Endothelial cell of umbilical vein (primary cell): ENCODE results near the gene SAYSD1. TPM values are rescaled to one million over a fixed set of nuclear protein-coding genes. Genes with fewer than 3 reads are reported as not detected.

ENCODE experiments used
- BruUV-seq: library from RNA; stranded (reverse); fragments of 400-500 nt; replicated peaks from 2 replicates; lab custom pipeline; 2021; lab: Mats Ljungman, UMichigan
- CTCF ChIA-PET: fragments of 300-600, 350-600 bp; sonication (Branson Sonifier 250); formaldehyde crosslinking; loops from one replicate; lab custom pipeline; 2021; ENCODE audit warnings: antibody characterized with exemption, inconsistent platforms; lab: Charles Lee
- POLR2A ChIA-PET: fragments of 300-600, 350-600 bp; sonication (Branson Sonifier 250); formaldehyde crosslinking; loops from one replicate; lab custom pipeline; 2021; ENCODE audit warnings: antibody characterized with exemption, inconsistent platforms; lab: Charles Lee
- DNase-seq: peaks from one replicate; pipeline ENCODE4 v3.0.0-alpha.2; 2011; ENCODE audit warnings: low read depth, low spot score
- FAIRE-seq: peaks from 2 replicates; lab custom pipeline; 2011; peaks lifted over from hg19 to GRCh38; lab: Jason Lieb, UNC
- H2AFZ ChIP-seq: 2 replicates; pipeline ENCODE4 v1.6.0; 2012; ENCODE audit warnings: low read depth, low read length, control low read depth, inconsistent platforms
- H3K27ac ChIP-seq: 2 replicates; pipeline ENCODE4 v1.5.1; 2011; ENCODE audit warnings: low read depth, mild to moderate bottlenecking, control low read depth, low read length, moderate library complexity; ENCODE audit not compliant: insufficient read depth
- H3K27me3 ChIP-seq, 2 experiments: 2 replicates each; pipeline versions ENCODE4 v1.6.0 to v1.6.1; 2011; ENCODE audit warnings: low read length in 2 of 2, mixed read lengths in 1 of 2; ENCODE audit not compliant: control insufficient read depth in 2 of 2, insufficient read depth in 2 of 2
- H3K36me3 ChIP-seq, 2 experiments: 2 replicates in 1 of 2; 3 replicates in 1 of 2; pipeline ENCODE4 v1.5.1; 2011; ENCODE audit warnings: low read length in 2 of 2, mild to moderate bottlenecking in 1 of 2, moderate library complexity in 1 of 2; ENCODE audit not compliant: control insufficient read depth in 2 of 2, insufficient read depth in 2 of 2; ENCODE audit errors: extremely low read depth in 1 of 2
- H3K4me1 ChIP-seq: 3 replicates; pipeline ENCODE4 v1.5.1; 2011; ENCODE audit warnings: mild to moderate bottlenecking, low read length; ENCODE audit not compliant: control insufficient read depth, insufficient read depth; ENCODE audit errors: extremely low read depth
- H3K4me2 ChIP-seq: 2 replicates; pipeline ENCODE4 v1.6.1; 2011; ENCODE audit warnings: low read length, control low read depth, mixed read lengths; ENCODE audit not compliant: insufficient read depth
- H3K4me3 ChIP-seq, 3 experiments: fragments of 200-600 bp in 1 of 3; sonication (generic), shearing (Covaris generic) in 1 of 3; replicated peaks in 1 of 3; 2 replicates each; pipeline ENCODE4 v1.5.1; 2011 to 2016; ENCODE audit warnings: control low read depth in 3 of 3, low read length in 3 of 3, mild to moderate bottlenecking in 2 of 3, inconsistent platforms in 1 of 3, low read depth in 1 of 3, moderate library complexity in 1 of 3; ENCODE audit not compliant: insufficient read depth in 1 of 3
- H3K79me2 ChIP-seq: 2 replicates; pipeline ENCODE4 v1.6.0; 2012; ENCODE audit warnings: low read length, inconsistent platforms; ENCODE audit not compliant: control insufficient read depth, insufficient read depth
- H3K9ac ChIP-seq: replicated peaks from 2 replicates; pipeline ENCODE3; 2011; ENCODE audit warnings: low read length, control low read depth; ENCODE audit not compliant: insufficient read depth; ENCODE audit errors: extremely low read depth
- H3K9me1 ChIP-seq: replicated peaks from 3 replicates; pipeline ENCODE4 v1.6.0; 2011; ENCODE audit warnings: mild to moderate bottlenecking, low read length; ENCODE audit not compliant: control insufficient read depth, insufficient read depth; ENCODE audit errors: extremely low read depth
- H3K9me3 ChIP-seq: replicated peaks from 2 replicates; pipeline ENCODE4 v1.5.1; 2012; ENCODE audit warnings: low read length, inconsistent platforms; ENCODE audit not compliant: control insufficient read depth, insufficient read depth
- H4K20me1 ChIP-seq: replicated peaks from 2 replicates; pipeline ENCODE3; 2011; ENCODE audit warnings: mild to moderate bottlenecking, low read length; ENCODE audit not compliant: control insufficient read depth, insufficient read depth; ENCODE audit errors: extremely low read depth
- CTCF ChIP-seq, 2 donors: IDR thresholded peaks; 1 replicate in 1 of 2; 2 replicates in 1 of 2; pipeline ENCODE4 v1.5.1; 2011; ENCODE audit warnings: low read length in 2 of 2, mild to moderate bottlenecking in 2 of 2, moderate library complexity in 2 of 2, control low read depth in 1 of 2, inconsistent platforms in 1 of 2, low read depth in 1 of 2; ENCODE audit not compliant: insufficient read depth in 1 of 2; ENCODE audit errors: extremely low read depth in 1 of 2
- EZH2 ChIP-seq: IDR thresholded peaks from 2 replicates; pipeline ENCODE4 v1.6.1; 2012; ENCODE audit warnings: borderline replicate concordance, low read depth, mild to moderate bottlenecking, moderate library complexity, low read length, inconsistent platforms; ENCODE audit not compliant: severe bottlenecking
- FOS ChIP-seq: IDR thresholded peaks from 2 replicates; pipeline ENCODE4 v1.6.1; 2011; ENCODE audit warnings: mild to moderate bottlenecking, low read length, moderate library complexity, borderline replicate concordance; ENCODE audit not compliant: insufficient read depth
- GATA2 ChIP-seq: IDR thresholded peaks from 2 replicates; pipeline ENCODE4 v1.7.0; 2011; ENCODE audit warnings: low read depth, mild to moderate bottlenecking, moderate library complexity, mixed read lengths, low read length; ENCODE audit not compliant: insufficient read length, insufficient read depth
- JUN ChIP-seq: IDR thresholded peaks from 2 replicates; pipeline ENCODE4 v1.6.1; 2011; ENCODE audit warnings: borderline replicate concordance, low read depth; ENCODE audit not compliant: insufficient read length, insufficient read depth
- MAX ChIP-seq: IDR thresholded peaks from 2 replicates; pipeline ENCODE4 v1.6.1; 2011; ENCODE audit not compliant: insufficient read depth, insufficient read length
- MYC ChIP-seq: IDR thresholded peaks from one replicate; pipeline ENCODE4 v1.6.1; 2011; ENCODE audit warnings: mild to moderate bottlenecking, low read depth, low read length
- POLR2A ChIP-seq: IDR thresholded peaks from 2 replicates; pipeline ENCODE4 v1.6.1; 2012; ENCODE audit warnings: low read depth, mild to moderate bottlenecking, control low read depth, low read length
- POLR2AphosphoS5 ChIP-seq: IDR thresholded peaks from 2 replicates; pipeline ENCODE4 v1.6.1; 2012; ENCODE audit warnings: low read depth, mild to moderate bottlenecking, control low read depth, low read length, moderate library complexity; ENCODE audit not compliant: insufficient read depth
- dilution Hi-C: fragments of 300-500 bp; cut with MboI; formaldehyde crosslinking; loops from one replicate; pipeline ENCODE4 v1.15.0; 2019; ENCODE audit warnings: low sequenced_read_pairs; ENCODE audit not compliant: extremely low pct_ligation_motif_present
- intact Hi-C: fragments of 100-400 bp; cut with micrococcal nuclease; formaldehyde crosslinking; loops from one replicate; pipeline ENCODE4 v1.10.0; 2022
- polyA plus RNA-seq, 4 experiments: library from polyadenylated mRNA; depleted of rRNA in 3 of 4; stranded (reverse) in 3 of 4; unstranded in 1 of 4; fragments of >200 nt; gene quantifications; 2 replicates each; pipeline versions ENCODE4 v1.2.1 to v1.2.3, GENCODE V29; 2011 to 2012; ENCODE audit warnings: missing spikeins in 1 of 4
- total RNA-seq: library from RNA; stranded (reverse); gene quantifications from 2 replicates; pipeline ENCODE4 v1.2.3, GENCODE V29; 2021

Gene SAYSD1
- total and polyA plus RNA-seq, 2 donors (not counting 3 experiments of a cell fraction or from before 2014, with no cell fraction given) = 9.0 to 9.7 TPM

GRCh38 chr6:39078695-39079094 is 36.3 kb downstream of the SAYSD1 start:
- intact Hi-C loops = no loop called here
- H3K9ac ChIP-seq = no peak overlapping the region
- H3K36me3 ChIP-seq = no peaks in the 10 kb centered on the region
- H3K9me1 ChIP-seq = no peaks in the 10 kb centered on the region
- ChIA-PET CTCF (interaction anchor here (0.9 kb wide), 1 partner anchor 8 kb away, joined by 3 read pairs; no protein-coding TSS in a partner anchor), POLR2A (no interaction called here)
- dilution Hi-C loops = no loop called here
- DNase-seq (no peak), FAIRE-seq (no peak)
- no peak overlapping the region for H3K27ac ChIP-seq
- H3K79me2 ChIP-seq = no peaks in the 10 kb centered on the region
- H3K4me3 ChIP-seq = no peak overlapping the region
- H3K4me2 ChIP-seq = no peak overlapping the region
- no TSS peak for BruUV-seq
- no peaks in the 10 kb centered on the region for H4K20me1 ChIP-seq
- no peak overlapping the region for H2AFZ ChIP-seq
- no peaks in the 10 kb centered on the region for H3K9me3 ChIP-seq
- TF ChIP-seq FOS (no peak), JUN (no peak), POLR2A (no peak), CTCF (IDR thresholded peaks at IDR 0.05; ENCODE audit: extremely low read depth in 1 of 2, insufficient read depth in 1 of 2, low read depth in 1 of 2, low read length in 2 of 2) (no peak), POLR2AphosphoS5 (no peak), MAX (no peak), GATA2 (no peak), EZH2 (no peak), MYC (no peak)
- H3K4me1 ChIP-seq = no peaks in the 10 kb centered on the region
- H3K27me3 ChIP-seq = no peaks in the 10 kb centered on the region
